A673 (cell line): ENCODE measurements around the gene IFT172. TPM values are rescaled to one million over a fixed set of nuclear protein-coding genes. Genes with fewer than 3 reads are reported as not detected.

Source experiments
- BruUV-seq: library from RNA; stranded (reverse); fragments of 400-500 nt; replicated peaks from 2 replicates; lab custom pipeline; 2021; lab: Mats Ljungman, UMichigan
- CTCF ChIA-PET: fragments of 300-600 bp; sonication (Branson Sonifier 250); formaldehyde crosslinking; loops from one replicate; lab custom pipeline; 2022; ENCODE audit warnings: antibody characterized with exemption; lab: Charles Lee
- POLR2A ChIA-PET: fragments of 300-600 bp; sonication (Branson Sonifier 250); formaldehyde crosslinking; loops from one replicate; lab custom pipeline; 2022; ENCODE audit warnings: antibody characterized with exemption; ENCODE audit not compliant: low non-redundant PET; lab: Charles Lee
- DNase-seq: peaks from one replicate; pipeline ENCODE4 v3.0.0-alpha.2; 2015; ENCODE audit warnings: low spot score
- H3K27ac ChIP-seq: fragments of 200-600 bp; sonication (generic); 2 replicates; pipeline ENCODE4 v1.5.1; 2016; ENCODE audit warnings: mixed run types, low read depth, mild to moderate bottlenecking, mixed read lengths, antibody characterized with exemption, low read length; ENCODE audit not compliant: poor library complexity, severe bottlenecking
- H3K27me3 ChIP-seq: fragments of 200-600 bp; sonication (generic); replicated peaks from 2 replicates; pipeline ENCODE4 v1.6.1; 2017; ENCODE audit warnings: mixed run types, low read depth, mild to moderate bottlenecking, mixed read lengths, antibody characterized with exemption, low read length; ENCODE audit not compliant: insufficient read depth, poor library complexity
- H3K36me3 ChIP-seq: fragments of 200-600 bp; sonication (generic); 2 replicates; pipeline ENCODE4 v1.6.1; 2016; ENCODE audit warnings: mixed run types, mild to moderate bottlenecking, mixed read lengths, antibody characterized with exemption, low read length; ENCODE audit not compliant: insufficient read depth, poor library complexity, severe bottlenecking
- H3K4me1 ChIP-seq: fragments of 200-600 bp; sonication (generic); 2 replicates; pipeline ENCODE4 v1.6.1; 2017; ENCODE audit warnings: mixed run types, mild to moderate bottlenecking, mixed read lengths, antibody characterized with exemption, low read length; ENCODE audit not compliant: insufficient read depth, poor library complexity, severe bottlenecking
- H3K4me3 ChIP-seq: fragments of 200-600 bp; sonication (generic); 2 replicates; pipeline ENCODE4 v1.5.1; 2016; ENCODE audit warnings: low read depth, mixed run types, mild to moderate bottlenecking, mixed read lengths, low read length; ENCODE audit not compliant: poor library complexity, severe bottlenecking
- H3K9me3 ChIP-seq: fragments of 200-600 bp; sonication (generic); 2 replicates; pipeline ENCODE4 v1.6.1; 2016; ENCODE audit warnings: mixed run types, low read depth, mild to moderate bottlenecking, mixed read lengths, antibody characterized with exemption, low read length; ENCODE audit not compliant: poor library complexity, severe bottlenecking
- CTCF ChIP-seq: fragments of 300-800, 200-600 bp; sonication (generic); conservative IDR thresholded peaks from 2 replicates; pipeline ENCODE4 v1.5.1; 2017; ENCODE audit warnings: low read depth, mild to moderate bottlenecking, antibody characterized with exemption, low read length, moderate library complexity, mixed read lengths
- EZH2 ChIP-seq: fragments of 200-600 bp; sonication (generic); IDR thresholded peaks from 2 replicates; pipeline ENCODE4 v1.6.1; 2017; ENCODE audit warnings: borderline replicate concordance, low read depth, mild to moderate bottlenecking, mixed read lengths, antibody characterized with exemption, low read length; ENCODE audit not compliant: poor library complexity, severe bottlenecking
- intact Hi-C: fragments of 100-400 bp; cut with micrococcal nuclease; formaldehyde crosslinking; loops from one replicate; pipeline ENCODE4 v1.10.0; 2022; ENCODE audit not compliant: unreplicated experiment
- total RNA-seq: library from RNA; stranded (reverse); gene quantifications from 2 replicates; pipeline ENCODE4 v1.2.3, GENCODE V29; 2021

The IFT172 gene
- total RNA-seq, 1 experiment from 2014 or later, result 42.2 TPM

- DNase-seq, result peak; percentile 45
- Histone ChIP-seq H3K27me3 (no peaks in the 10 kb centered on the region), H3K4me1 (no peaks in the 10 kb centered on the region), H3K27ac (no peak overlapping the region), H3K36me3 (no peaks in the 10 kb centered on the region), H3K9me3 (no peaks in the 10 kb centered on the region), H3K4me3 (no peak overlapping the region)
- intact Hi-C loops, result no loop called here
- BruUV-seq, result no TSS peak
- TF ChIP-seq CTCF (no peak), EZH2 (no peak)
- CTCF ChIA-PET, result no interaction called here
- POLR2A ChIA-PET, result no interaction called here
Observed at GRCh38 chr2:27509326-27509725, 19.8 kb upstream of the IFT172 start.

GRCh38 chr2:27507293-27507692 lies 17.8 kb upstream of the IFT172 start:
- Histone ChIP-seq H3K27me3 (no peaks in the 10 kb centered on the region), H3K9me3 (no peaks in the 10 kb centered on the region), H3K36me3 (no peaks in the 10 kb centered on the region), H3K27ac (no peak overlapping the region), H3K4me1 (no peaks in the 10 kb centered on the region), H3K4me3 (no peak overlapping the region)
- ChIA-PET CTCF (no interaction called here), POLR2A (no interaction called here)
- BruUV-seq, result no TSS peak
- TF ChIP-seq CTCF (no peak), EZH2 (no peak)
- intact Hi-C loops, result no loop called here
- DNase-seq, result no peak

- CTCF ChIA-PET, result no interaction called here
- no TSS peak for BruUV-seq
- Histone ChIP-seq H3K4me3 (no peak overlapping the region), H3K27me3 (no peaks in the 10 kb centered on the region), H3K27ac (no peak overlapping the region), H3K4me1 (no peaks in the 10 kb centered on the region), H3K36me3 (no peaks in the 10 kb centered on the region), H3K9me3 (no peaks in the 10 kb centered on the region)
- no peak for DNase-seq
- intact Hi-C loops, result no loop called here
- POLR2A ChIA-PET, result no interaction called here
- TF ChIP-seq CTCF, result no peak
Observed at GRCh38 chr2:27506587-27506986, 17.0 kb upstream of the IFT172 start.
